Upper lobe of left lung (tissue), 6 donors: ENCODE data around the gene VPS13D. TPM values are rescaled to one million over a fixed set of nuclear protein-coding genes. Genes with fewer than 3 reads are reported as not detected.

Experiments used
- ATAC-seq, 2 donors: fragments of 200-7000 bp; cut with Tn5 transposase; one replicate each; pipeline ENCODE4 v1.9.1; 2022; ENCODE audit warnings: mild to moderate bottlenecking in 2 of 2, moderate library complexity in 2 of 2; ENCODE audit not compliant: low FRiP score in 2 of 2
- DNase-seq, 2 donors: peaks; one replicate each; pipeline ENCODE4 v3.0.0-alpha.2; 2019 to 2020
- H3K27ac ChIP-seq, 4 donors: fragments of 200-600 bp; sonication (generic); one replicate each; pipeline ENCODE4 v1.5.1; 2016 to 2019
- H3K27me3 ChIP-seq, 4 donors: fragments of 200-600 bp; sonication (generic); one replicate each; pipeline ENCODE4 v1.5.1; 2017 to 2019
- H3K36me3 ChIP-seq, 4 donors: fragments of 200-600 bp; sonication (generic); one replicate each; pipeline ENCODE4 v1.5.1; 2016 to 2019
- H3K4me1 ChIP-seq, 4 donors: fragments of 200-600 bp; sonication (generic); one replicate each; pipeline ENCODE4 v1.5.1; 2018 to 2019
- H3K4me3 ChIP-seq, 4 donors: fragments of 200-600 bp; sonication (generic); one replicate each; pipeline ENCODE4 v1.5.1; 2017 to 2019; ENCODE audit warnings: mild to moderate bottlenecking in 2 of 4, moderate library complexity in 1 of 4
- H3K9me3 ChIP-seq, 4 donors: fragments of 200-600 bp; sonication (generic); one replicate each; pipeline ENCODE4 v1.5.1; 2018 to 2019
- CTCF ChIP-seq, 6 experiments: fragments of 450-650 bp in 4 of 6; fragments of 200-600 bp in 2 of 6; sonication (generic) in 2 of 6; IDR thresholded peaks; one replicate each; pipeline ENCODE4 v1.5.1; 2016 to 2019; ENCODE audit warnings: antibody characterized with exemption in 6 of 6
- EP300 ChIP-seq, 4 donors: sonication (generic); formaldehyde crosslinking; IDR thresholded peaks; one replicate each; pipeline ENCODE4 v1.5.1; 2017; ENCODE audit warnings: antibody characterized with exemption in 4 of 4, control low read depth in 2 of 4
- POLR2A ChIP-seq, 4 donors: fragments of 450-650 bp; IDR thresholded peaks; one replicate each; pipeline ENCODE4 v1.5.1; 2016 to 2017; ENCODE audit warnings: antibody characterized with exemption in 4 of 4, mild to moderate bottlenecking in 2 of 4
- POLR2AphosphoS5 ChIP-seq, 2 donors: sonication (generic); formaldehyde crosslinking; IDR thresholded peaks; one replicate each; pipeline ENCODE4 v1.5.1; 2017; ENCODE audit warnings: antibody characterized with exemption in 2 of 2
- WGBS, 2 donors: methylation state at CpG; one replicate each; pipeline ENCODE4 v1.1.5; 2017 to 2018; 5-methylcytosine and 5-hydroxymethylcytosine counted together
- total RNA-seq, 6 donors: library from RNA; depleted of rRNA in 4 of 6; stranded (reverse); fragments of >200 nt in 4 of 6; gene quantifications; one replicate each; pipeline versions ENCODE4 v1.1.0 to v1.2.1, GENCODE V29; 2016 to 2021
- donor health status: DM: no; HTN: no; CAD: no; lungs with moderate emphysema.
- donor health status: DM: no; HTN: yes; CAD: no; lungs with severe emphysema.

VPS13D gene
- total RNA-seq, 6 donors from 2014 or later: 54.9 to 181 (median 87.9) TPM

- peaks cover 31 to 50% (median 46%) of the 10 kb centered on the region in 4 donors for H3K4me1 ChIP-seq
- H3K27me3 ChIP-seq: no peaks in the 10 kb centered on the region
- DNase-seq (peak in 1 of 2 donors; percentile 93), ATAC-seq (peak; percentile 59 to 79)
- no peak overlapping the region for H3K4me3 ChIP-seq
- H3K36me3 ChIP-seq: no peaks in the 10 kb centered on the region
- peak overlapping the region; percentile 49 to 81 (median 67) for H3K27ac ChIP-seq
- H3K9me3 ChIP-seq: no peaks in the 10 kb centered on the region
- TF ChIP-seq POLR2AphosphoS5 (IDR thresholded peaks at IDR 0.05): peak; percentile 9 to 49
- no peak for TF ChIP-seq CTCF (IDR thresholded peaks at IDR 0.05)
- TF ChIP-seq POLR2A (IDR thresholded peaks at IDR 0.05): peak in 1 of 4 donors; percentile 25
- TF ChIP-seq EP300 (IDR thresholded peaks at IDR 0.05): no peak
- WGBS, 2 donors: 60 to 87% methylated on average over 14 to 24 of the region's 24 CpGs
These were observed 298.4 kb downstream of the VPS13D start for GRCh38 chr1:12528021-12528852.

- peaks cover 31 to 50% (median 46%) of the 10 kb centered on the region in 4 donors for H3K4me1 ChIP-seq
- no peak for ATAC-seq
- TF ChIP-seq EP300 (IDR thresholded peaks at IDR 0.05) (no peak), POLR2A (IDR thresholded peaks at IDR 0.05) (no peak), CTCF (IDR thresholded peaks at IDR 0.05) (no peak), POLR2AphosphoS5 (IDR thresholded peaks at IDR 0.05) (no peak)
- H3K9me3 ChIP-seq: no peaks in the 10 kb centered on the region
- H3K27ac ChIP-seq: peak overlapping the region; percentile 49 to 81 (median 67)
- H3K27me3 ChIP-seq: no peaks in the 10 kb centered on the region
- 87% methylated on average over 3 of the region's 3 CpGs for WGBS, 2 donors
- H3K4me3 ChIP-seq: no peak overlapping the region
- H3K36me3 ChIP-seq: no peaks in the 10 kb centered on the region
- no peak for DNase-seq
These were observed 299.9 kb downstream of the VPS13D start for GRCh38 chr1:12529640-12530174.

- Histone ChIP-seq H3K9me3 (no peaks in the 10 kb centered on the region), H3K4me3 (no peak overlapping the region), H3K4me1 (peaks cover 31 to 44% (median 40%) of the 10 kb centered on the region in 4 donors), H3K36me3 (no peaks in the 10 kb centered on the region), H3K27ac (peak overlapping the region; percentile 49 to 81 (median 68)), H3K27me3 (no peaks in the 10 kb centered on the region)
- ATAC-seq (no peak), DNase-seq (peak in 1 of 2 donors; percentile 27)
- TF ChIP-seq POLR2AphosphoS5 (IDR thresholded peaks at IDR 0.05): no peak
- TF ChIP-seq EP300 (IDR thresholded peaks at IDR 0.05): no peak
- no peak for TF ChIP-seq POLR2A (IDR thresholded peaks at IDR 0.05)
- TF ChIP-seq CTCF (IDR thresholded peaks at IDR 0.05): no peak
- 65 to 69% methylated on average over 11 of the region's 11 CpGs for WGBS, 2 donors
These were observed 300.8 kb downstream of the VPS13D start for GRCh38 chr1:12530462-12531178.

- 34 to 41% methylated on average over 1 of the region's 1 CpG for WGBS, 2 donors
- no peak for DNase-seq
- H3K27ac ChIP-seq: peak overlapping the region in 3 of 4 donors; percentile 57 to 81 (median 79)
These were observed 301.3 kb downstream of the VPS13D start for GRCh38 chr1:12531179-12531499.

More at GRCh38 chr1:12531179-12531499, 301.3 kb downstream of the VPS13D start:
- TF ChIP-seq EP300 (IDR thresholded peaks at IDR 0.05): no peak
- TF ChIP-seq POLR2A (IDR thresholded peaks at IDR 0.05): no peak
- no peak for TF ChIP-seq POLR2AphosphoS5 (IDR thresholded peaks at IDR 0.05)
- TF ChIP-seq CTCF (IDR thresholded peaks at IDR 0.05): no peak
- no peak for ATAC-seq
- Histone ChIP-seq H3K36me3 (no peaks in the 10 kb centered on the region), H3K4me3 (no peak overlapping the region), H3K4me1 (peaks cover 31 to 38% (median 35%) of the 10 kb centered on the region in 4 donors), H3K9me3 (peaks cover 0 to 4% (median 0%) of the 10 kb centered on the region in 4 donors), H3K27me3 (no peaks in the 10 kb centered on the region)
